H9 (cell line): ENCODE data around the gene TCTN2. TPM values are rescaled to one million over a fixed set of nuclear protein-coding genes. Genes with fewer than 3 reads are reported as not detected.

ENCODE experiments used
- DNase-seq: peaks from one replicate; pipeline ENCODE4 v3.0.0-alpha.2; 2017
- H2AFZ ChIP-seq: one replicate; pipeline ENCODE4 v1.6.1; 2013; ENCODE audit warnings: mild to moderate bottlenecking, low read length, control low read depth, moderate library complexity
- H2AK5ac ChIP-seq: 2 replicates; pipeline ENCODE4 v1.6.1; 2013; ENCODE audit warnings: low read length, control low read depth, mixed read lengths; ENCODE audit not compliant: insufficient read length
- H2BK120ac ChIP-seq: one replicate; pipeline ENCODE4 v1.6.1; 2013; ENCODE audit warnings: low read depth, mild to moderate bottlenecking, low read length, control low read depth, inconsistent platforms; ENCODE audit not compliant: poor library complexity, severe bottlenecking
- H2BK12ac ChIP-seq: 2 replicates; pipeline ENCODE4 v1.6.1; 2013; ENCODE audit warnings: low read length, control low read depth, mixed read lengths, low read depth; ENCODE audit not compliant: insufficient read length
- H2BK15ac ChIP-seq: 2 replicates; pipeline ENCODE4 v1.6.1; 2013; ENCODE audit warnings: low read depth, low read length, control low read depth
- H2BK20ac ChIP-seq: one replicate; pipeline ENCODE4 v1.6.1; 2013; ENCODE audit warnings: low read depth, mild to moderate bottlenecking, low read length, control low read depth, inconsistent platforms; ENCODE audit not compliant: poor library complexity, severe bottlenecking
- H2BK5ac ChIP-seq: 2 replicates; pipeline ENCODE4 v1.6.1; 2013; ENCODE audit warnings: low read length, control low read depth, mixed read lengths; ENCODE audit not compliant: insufficient read length
- H3K14ac ChIP-seq: 2 replicates; pipeline ENCODE4 v1.6.1; 2013; ENCODE audit warnings: low read length, control low read depth; ENCODE audit not compliant: insufficient read depth
- H3K18ac ChIP-seq: 2 replicates; pipeline ENCODE4 v1.6.1; 2013; ENCODE audit warnings: low read depth, mild to moderate bottlenecking, mixed read lengths, low read length, control low read depth; ENCODE audit not compliant: insufficient read length
- H3K23ac ChIP-seq: 2 replicates; pipeline ENCODE4 v1.6.1; 2013; ENCODE audit warnings: low read length, control low read depth, mixed read lengths, low read depth; ENCODE audit not compliant: insufficient read length
- H3K23me2 ChIP-seq: 2 replicates; pipeline ENCODE4 v1.6.1; 2013; ENCODE audit warnings: low read depth, mild to moderate bottlenecking, mixed read lengths, low read length, control low read depth; ENCODE audit not compliant: insufficient read length, poor library complexity, severe bottlenecking
- H3K27ac ChIP-seq: 2 replicates; pipeline ENCODE4 v1.5.1; 2013; ENCODE audit warnings: low read length, control low read depth, mixed read lengths, low read depth; ENCODE audit not compliant: insufficient read length
- H3K27me3 ChIP-seq: 2 replicates; pipeline ENCODE4 v1.6.1; 2013; ENCODE audit warnings: low read length, control low read depth, inconsistent platforms; ENCODE audit not compliant: insufficient read depth
- H3K4ac ChIP-seq: 2 replicates; pipeline ENCODE4 v1.6.1; 2013; ENCODE audit warnings: low read depth, mild to moderate bottlenecking, control low read depth, inconsistent platforms, low read length, moderate library complexity
- H3K4me1 ChIP-seq: 2 replicates; pipeline ENCODE4 v1.6.1; 2013; ENCODE audit warnings: low read length, control low read depth, inconsistent platforms; ENCODE audit not compliant: insufficient read depth
- H3K4me2 ChIP-seq: 2 replicates; pipeline ENCODE4 v1.6.1; 2013; ENCODE audit warnings: low read length, control low read depth, mixed read lengths; ENCODE audit not compliant: insufficient read length, insufficient read depth
- H3K56ac ChIP-seq: 2 replicates; pipeline ENCODE4 v1.6.1; 2013; ENCODE audit warnings: low read depth, mild to moderate bottlenecking, mixed read lengths, low read length, control low read depth; ENCODE audit not compliant: insufficient read length
- H3K79me1 ChIP-seq: 2 replicates; pipeline ENCODE4 v1.6.1; 2013; ENCODE audit warnings: low read depth, mild to moderate bottlenecking, moderate library complexity, low read length, control low read depth, inconsistent platforms; ENCODE audit not compliant: insufficient read depth, poor library complexity, severe bottlenecking
- H3K79me2 ChIP-seq: 2 replicates; pipeline ENCODE4 v1.6.1; 2013; ENCODE audit warnings: low read length, control low read depth, inconsistent platforms; ENCODE audit not compliant: insufficient read depth
- H3K9ac ChIP-seq: 2 replicates; pipeline ENCODE4 v1.6.1; 2013; ENCODE audit warnings: low read length, control low read depth, mixed read lengths; ENCODE audit not compliant: insufficient read length; ENCODE audit errors: extremely low read depth
- H3K9me3 ChIP-seq: one replicate; pipeline ENCODE4 v1.6.1; 2013; ENCODE audit warnings: low read depth, low read length, inconsistent platforms; ENCODE audit not compliant: control insufficient read depth
- H3T11ph ChIP-seq: one replicate; pipeline ENCODE4 v1.6.1; 2013; ENCODE audit warnings: mild to moderate bottlenecking, low read length, control low read depth, inconsistent platforms
- H4K20me1 ChIP-seq: one replicate; pipeline ENCODE4 v1.6.1; 2013; ENCODE audit not compliant: control insufficient read depth, insufficient read length, insufficient read depth
- H4K5ac ChIP-seq: 2 replicates; pipeline ENCODE4 v1.6.1; 2013; ENCODE audit warnings: low read depth, mild to moderate bottlenecking, mixed read lengths, low read length, control low read depth; ENCODE audit not compliant: insufficient read length
- H4K8ac ChIP-seq: replicated peaks from 2 replicates; pipeline ENCODE4 v1.6.1; 2013; ENCODE audit warnings: low read length, control low read depth, mixed read lengths, low read depth; ENCODE audit not compliant: insufficient read length
- H4K91ac ChIP-seq: 2 replicates; pipeline ENCODE4 v1.6.1; 2013; ENCODE audit warnings: low read depth, mild to moderate bottlenecking, moderate library complexity, mixed read lengths, low read length, control low read depth; ENCODE audit not compliant: insufficient read length
- H3K27ac Mint-ChIP-seq, 3 experiments: 2 replicates in 2 of 3; 3 replicates in 1 of 3; pipeline ENCODE4 v1.8.0; 2020 to 2021; ENCODE audit warnings: mixed read lengths in 3 of 3, mild to moderate bottlenecking in 1 of 3, moderate library complexity in 1 of 3
- H3K27me3 Mint-ChIP-seq: 2 replicates; pipeline ENCODE4 v1.8.0; 2021; ENCODE audit warnings: low read depth, mild to moderate bottlenecking, moderate library complexity, mixed read lengths
- H3K36me3 Mint-ChIP-seq, 3 experiments: 2 replicates in 2 of 3; 3 replicates in 1 of 3; pipeline ENCODE4 v1.8.0; 2020 to 2021; ENCODE audit warnings: low read depth in 3 of 3, mixed read lengths in 3 of 3; ENCODE audit not compliant: insufficient read depth in 1 of 3
- H3K4me1 Mint-ChIP-seq, 2 experiments: 2 replicates each; pipeline ENCODE4 v1.8.0; 2020; ENCODE audit warnings: mixed read lengths in 2 of 2
- H3K4me3 Mint-ChIP-seq, 2 experiments: 2 replicates in 1 of 2; 3 replicates in 1 of 2; pipeline ENCODE4 v1.8.0; 2020 to 2021; ENCODE audit warnings: mild to moderate bottlenecking in 2 of 2, mixed read lengths in 2 of 2, moderate library complexity in 1 of 2
- H3K9me3 Mint-ChIP-seq, 2 experiments: 2 replicates in 1 of 2; 3 replicates in 1 of 2; pipeline ENCODE4 v1.8.0; 2020; ENCODE audit warnings: mild to moderate bottlenecking in 2 of 2, mixed read lengths in 2 of 2, moderate library complexity in 1 of 2
- CTCF ChIP-seq: fragments of 200-600 bp; sonication (generic); conservative IDR thresholded peaks from 3 replicates; pipeline ENCODE4 v1.8.0; 2021; ENCODE audit warnings: antibody characterized with exemption, mild to moderate bottlenecking
- WGBS: extraction: QIAGEN DNeasy Blood & Tissue Kit; methylation state at CpG from one replicate; pipeline ENCODE4 v1.1.7; 2013; ENCODE audit warnings: missing lambda C conversion rate, low lambda C conversion rate, mixed read lengths; ENCODE audit not compliant: insufficient read length; ENCODE audit errors: extremely low coverage; 5-methylcytosine and 5-hydroxymethylcytosine counted together
- total RNA-seq: library from RNA; stranded (reverse); gene quantifications from 2 replicates; pipeline ENCODE4 v1.2.1, GENCODE V29; 2021

Gene TCTN2
- total RNA-seq, 1 experiment from 2014 or later, result 7.4 TPM

GRCh38 chr12:123659996-123660727 lies 10.8 kb upstream of the TCTN2 start:
- Histone ChIP-seq H3K4me2 (no peak overlapping the region), H3K27ac (no peak overlapping the region), H4K8ac (no peak overlapping the region), H2AK5ac (no peak overlapping the region), H2BK15ac (no peak overlapping the region), H2BK20ac (no peak overlapping the region), H3K14ac (no peak overlapping the region), H3K18ac (no peak overlapping the region), H3K23me2 (no peaks in the 10 kb centered on the region), H3K79me1 (no peaks in the 10 kb centered on the region), H3K23ac (no peak overlapping the region), H2BK5ac (no peak overlapping the region), H2AFZ (no peak overlapping the region), H2BK12ac (no peak overlapping the region), H4K20me1 (no peaks in the 10 kb centered on the region), H2BK120ac (no peak overlapping the region), H4K91ac (no peak overlapping the region), H3K79me2 (no peaks in the 10 kb centered on the region), H3K9me3 (no peaks in the 10 kb centered on the region), H3K27me3 (no peaks in the 10 kb centered on the region), H3T11ph (no peak overlapping the region), H3K4ac (no peak overlapping the region), H4K5ac (no peak overlapping the region), H3K56ac (no peak overlapping the region), H3K4me1 (no peaks in the 10 kb centered on the region), H3K9ac (no peak overlapping the region)
- Mint-ChIP-seq H3K4me3 (no peak overlapping the region), H3K36me3 (peaks cover 11 to 50% (median 39%) of the 10 kb centered on the region in 3 experiments; a peak in 6 of 7 replicates), H3K27ac (no peak overlapping the region), H3K4me1 (no peaks in the 10 kb centered on the region), H3K9me3 (no peaks in the 10 kb centered on the region), H3K27me3 (no peaks in the 10 kb centered on the region)
- no peak for TF ChIP-seq CTCF
- DNase-seq, result no peak
- whole genome bisulfite sequencing, result no CpG with 5 or more reads among the region's 5 CpGs
